ENCODE measurements around the gene ITPRID2.
"Not testable (repeated sequence)": the region's sequence is repeated elsewhere in the genome, so short reads cannot be mapped to it uniquely, and the experiment has no call there.

The ITPRID2 gene

GRCh38 chr2:181916726-181917718 lies 25.5 kb downstream of the ITPRID2 start:
- DNase-seq (ENCODE audit: low spot score) = no peak

GRCh38 chr2:181918188-181918587 lies 26.7 kb downstream of the ITPRID2 start:
- no peak for DNase-seq (ENCODE audit: low spot score)

- no peak for DNase-seq (ENCODE audit: low spot score)
These were observed 31.6 kb downstream of the ITPRID2 start for GRCh38 chr2:181923121-181923520.

- no peak for DNase-seq (ENCODE audit: low spot score)
These were observed 32.8 kb downstream of the ITPRID2 start for GRCh38 chr2:181924336-181924735.

GRCh38 chr2:181934694-181935093 lies 43.2 kb downstream of the ITPRID2 start:
- no peak for DNase-seq (ENCODE audit: low spot score)

- DNase-seq (ENCODE audit: low spot score) = no peak
These were observed 45.9 kb downstream of the ITPRID2 start for GRCh38 chr2:181937473-181937872.

GRCh38 chr2:181943411-181944124 lies 52.0 kb downstream of the ITPRID2 start:
- no peak for DNase-seq (ENCODE audit: low spot score)

GRCh38 chr2:181944164-181944913 lies 52.8 kb downstream of the ITPRID2 start:
- DNase-seq (ENCODE audit: low spot score) = no peak

GRCh38 chr2:181944914-181945291 lies 53.4 kb downstream of the ITPRID2 start:
- no peak for DNase-seq (ENCODE audit: low spot score)

GRCh38 chr2:181946444-181947127 lies 55.1 kb downstream of the ITPRID2 start:
- DNase-seq (ENCODE audit: low spot score) = no peak

GRCh38 chr2:181947273-181947672 lies 55.7 kb downstream of the ITPRID2 start:
- no peak for DNase-seq (ENCODE audit: low spot score)

GRCh38 chr2:181948227-181948626 lies 56.7 kb downstream of the ITPRID2 start:
- DNase-seq (ENCODE audit: low spot score) = no peak

- no peak for DNase-seq (ENCODE audit: low spot score)
These were observed 57.5 kb downstream of the ITPRID2 start for GRCh38 chr2:181949047-181949446.

GRCh38 chr2:181952404-181953226 lies 61.1 kb downstream of the ITPRID2 start:
- DNase-seq (ENCODE audit: low spot score) = no peak

GRCh38 chr2:181953881-181954537 lies 62.5 kb downstream of the ITPRID2 start:
- peak; percentile 56 for DNase-seq (ENCODE audit: low spot score)

GRCh38 chr2:181954538-181954883 lies 63.0 kb downstream of the ITPRID2 start:
- no peak for DNase-seq (ENCODE audit: low spot score)

- DNase-seq (ENCODE audit: low spot score) = no peak
These were observed 63.5 kb downstream of the ITPRID2 start for GRCh38 chr2:181955010-181955409.

GRCh38 chr2:181955866-181956265 lies 64.3 kb downstream of the ITPRID2 start:
- DNase-seq (ENCODE audit: low spot score) = not testable (repeated sequence)

- no peak for DNase-seq (ENCODE audit: low spot score)
These were observed 66.1 kb downstream of the ITPRID2 start for GRCh38 chr2:181957668-181958067.

- no peak for DNase-seq (ENCODE audit: low spot score)
These were observed 67.2 kb downstream of the ITPRID2 start for GRCh38 chr2:181958726-181959125.

Data from hematopoietic multipotent progenitor cell treated with erythropoietin and hydrocortisone succinate and interleukin-3 and kit ligand, for 17 days (in vitro differentiated cells).